ENCODE data around the gene PSMB5.

DNA sequence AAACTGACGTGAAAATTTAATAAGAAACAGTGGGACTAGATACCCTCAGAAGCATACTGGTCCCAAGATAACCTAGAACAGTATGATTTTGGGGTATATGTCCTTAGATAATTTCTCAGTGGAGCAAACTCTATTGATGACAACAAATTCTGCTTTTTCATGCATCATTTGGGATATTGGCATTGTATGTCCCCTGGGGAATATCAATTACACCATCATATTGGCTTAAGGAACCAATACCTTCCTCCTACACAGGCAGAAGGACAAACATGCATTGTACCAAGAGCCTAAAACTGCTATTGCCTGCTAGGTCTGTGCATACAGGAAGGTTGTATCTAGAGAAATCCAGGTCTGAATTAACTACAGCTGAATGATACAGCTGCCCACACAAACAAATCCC is 40.2 kb upstream of the PSMB5 start:
- TF ChIP-seq, protein P1, sequence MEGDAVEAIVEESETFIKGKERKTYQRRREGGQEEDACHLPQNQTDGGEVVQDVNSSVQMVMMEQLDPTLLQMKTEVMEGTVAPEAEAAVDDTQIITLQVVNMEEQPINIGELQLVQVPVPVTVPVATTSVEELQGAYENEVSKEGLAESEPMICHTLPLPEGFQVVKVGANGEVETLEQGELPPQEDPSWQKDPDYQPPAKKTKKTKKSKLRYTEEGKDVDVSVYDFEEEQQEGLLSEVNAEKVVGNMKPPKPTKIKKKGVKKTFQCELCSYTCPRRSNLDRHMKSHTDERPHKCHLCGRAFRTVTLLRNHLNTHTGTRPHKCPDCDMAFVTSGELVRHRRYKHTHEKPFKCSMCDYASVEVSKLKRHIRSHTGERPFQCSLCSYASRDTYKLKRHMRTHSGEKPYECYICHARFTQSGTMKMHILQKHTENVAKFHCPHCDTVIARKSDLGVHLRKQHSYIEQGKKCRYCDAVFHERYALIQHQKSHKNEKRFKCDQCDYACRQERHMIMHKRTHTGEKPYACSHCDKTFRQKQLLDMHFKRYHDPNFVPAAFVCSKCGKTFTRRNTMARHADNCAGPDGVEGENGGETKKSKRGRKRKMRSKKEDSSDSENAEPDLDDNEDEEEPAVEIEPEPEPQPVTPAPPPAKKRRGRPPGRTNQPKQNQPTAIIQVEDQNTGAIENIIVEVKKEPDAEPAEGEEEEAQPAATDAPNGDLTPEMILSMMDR (IDR thresholded peaks at IDR 0.05) = no peak
- no peak for TF ChIP-seq POLR2A (IDR thresholded peaks at IDR 0.05)
